Right lung (tissue), 5 donors: ENCODE data around the gene SAGE1. TPM values are rescaled to one million over a fixed set of nuclear protein-coding genes. Genes with fewer than 3 reads are reported as not detected.

ENCODE experiments used
- polyA plus RNA-seq, 5 donors: library from polyadenylated mRNA; unstranded; fragments of 120-200 nt; gene quantifications; one replicate each; pipeline versions ENCODE4 v1.2.1 to v1.2.3, GENCODE V29; 2013; ENCODE audit warnings: inconsistent platforms in 1 of 5, low replicate concordance in 1 of 5; ENCODE audit not compliant: insufficient read length in 5 of 5, insufficient read depth in 1 of 5

Gene SAGE1
- polyA plus RNA-seq, 5 donors: 0.04 TPM; not detected in 3

Other genes starting within 250 kb of the SAGE1 start
- 10 to 100 TPM in 2 of 5 donors, 1 to 10 TPM in 3; 6.7 to 16.9 (median 7.7) TPM for gene CT45A1, start 180.1 kb upstream of the SAGE1 start, polyA plus RNA-seq
- gene CT45A3, start 125.5 kb upstream of the SAGE1 start, polyA plus RNA-seq: 10 to 100 TPM in 3 of 5 donors, not detected in 2; 16.7 to 25.1 (median 17.0) TPM
- 10 to 100 TPM; 35.8 to 48.3 (median 44.7) TPM for gene CT45A5, start 108.2 kb upstream of the SAGE1 start, polyA plus RNA-seq
- 1 to 10 TPM in 1 of 5 donors, not detected in 4; 5.0 TPM for gene CT45A6, start 90.9 kb upstream of the SAGE1 start, polyA plus RNA-seq
- gene CT45A2, start 73.7 kb upstream of the SAGE1 start, polyA plus RNA-seq: 10 to 100 TPM in 2 of 5 donors, 1 to 10 TPM in 1, under 1 TPM in 1, not detected in 1; 0.45 to 17.7 (median 6.8) TPM
- gene CT45A7, start 56.4 kb upstream of the SAGE1 start, polyA plus RNA-seq: not detected
- gene CT45A8, start 39.2 kb upstream of the SAGE1 start, polyA plus RNA-seq: not detected
- gene CT45A9, start 21.9 kb upstream of the SAGE1 start, polyA plus RNA-seq: not detected
- gene CT45A10, start 272 bp upstream of the SAGE1 start, polyA plus RNA-seq: 10 to 100 TPM in 3 of 5 donors, 1 to 10 TPM in 2; 4.4 to 18.8 (median 14.2) TPM
- gene MMGT1, start 80.3 kb downstream of the SAGE1 start, polyA plus RNA-seq: 10 to 100 TPM; 25.2 to 30.8 (median 28.4) TPM
- 10 to 100 TPM; 16.9 to 25.1 (median 22.3) TPM for gene SLC9A6, start 91.7 kb downstream of the SAGE1 start, polyA plus RNA-seq